NCI-H1105 (cell line): ENCODE results near the gene PRRT4.

ENCODE experiments used
- DNase-seq: peaks from one replicate; lab custom pipeline; 2025; lab: John Stamatoyannopoulos, UW

The PRRT4 gene

DNA sequence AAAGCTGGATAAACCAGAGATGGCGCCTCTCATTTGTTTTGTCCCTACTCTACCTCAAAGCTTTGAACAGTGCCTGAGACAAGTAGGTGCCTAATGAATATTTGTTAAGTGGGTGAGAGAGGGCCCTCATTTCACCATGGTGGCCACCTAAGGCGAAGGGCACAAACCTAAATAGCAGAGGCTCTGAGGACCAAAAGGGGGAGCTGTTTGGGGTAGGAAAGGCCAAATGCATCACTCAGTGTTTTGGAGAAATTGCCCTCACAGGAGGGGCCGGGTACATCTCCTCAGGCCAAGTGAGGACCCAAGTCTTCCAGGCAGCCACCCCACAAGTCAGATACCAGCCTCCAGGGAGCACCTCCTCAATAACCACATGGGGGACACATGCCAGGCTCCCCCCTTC, 34.3 kb upstream of the PRRT4 start:
- no peak for DNase-seq

DNA sequence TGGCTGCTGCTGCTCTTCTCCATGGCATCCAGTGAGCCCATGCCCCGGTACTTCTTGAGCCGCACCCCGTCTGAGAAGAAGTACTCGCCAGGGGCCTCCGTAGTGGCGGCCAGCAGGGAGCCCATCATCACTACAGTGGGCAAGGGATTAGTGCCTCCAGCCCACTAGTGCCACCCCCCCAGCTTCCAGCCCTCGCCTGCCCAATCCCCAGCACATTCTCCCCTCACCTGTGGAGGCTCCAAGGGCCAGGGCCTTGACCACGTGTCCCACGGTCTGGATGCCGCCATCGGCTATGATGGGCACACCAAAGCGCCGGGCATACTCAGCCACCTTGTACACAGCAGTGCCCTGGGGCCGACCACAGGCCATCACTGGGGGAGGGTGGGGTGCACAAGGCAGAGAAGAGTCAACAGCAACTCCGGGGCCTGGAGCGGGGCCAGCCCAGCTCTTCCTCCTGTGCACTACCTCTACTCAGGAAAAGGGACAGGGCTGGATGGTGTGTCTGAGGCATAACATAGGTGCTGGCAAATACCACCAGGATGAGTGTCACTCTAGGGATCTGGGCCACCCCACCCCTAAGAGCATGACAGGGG, 33.5 kb upstream of the PRRT4 start:
- no peak for DNase-seq

DNA sequence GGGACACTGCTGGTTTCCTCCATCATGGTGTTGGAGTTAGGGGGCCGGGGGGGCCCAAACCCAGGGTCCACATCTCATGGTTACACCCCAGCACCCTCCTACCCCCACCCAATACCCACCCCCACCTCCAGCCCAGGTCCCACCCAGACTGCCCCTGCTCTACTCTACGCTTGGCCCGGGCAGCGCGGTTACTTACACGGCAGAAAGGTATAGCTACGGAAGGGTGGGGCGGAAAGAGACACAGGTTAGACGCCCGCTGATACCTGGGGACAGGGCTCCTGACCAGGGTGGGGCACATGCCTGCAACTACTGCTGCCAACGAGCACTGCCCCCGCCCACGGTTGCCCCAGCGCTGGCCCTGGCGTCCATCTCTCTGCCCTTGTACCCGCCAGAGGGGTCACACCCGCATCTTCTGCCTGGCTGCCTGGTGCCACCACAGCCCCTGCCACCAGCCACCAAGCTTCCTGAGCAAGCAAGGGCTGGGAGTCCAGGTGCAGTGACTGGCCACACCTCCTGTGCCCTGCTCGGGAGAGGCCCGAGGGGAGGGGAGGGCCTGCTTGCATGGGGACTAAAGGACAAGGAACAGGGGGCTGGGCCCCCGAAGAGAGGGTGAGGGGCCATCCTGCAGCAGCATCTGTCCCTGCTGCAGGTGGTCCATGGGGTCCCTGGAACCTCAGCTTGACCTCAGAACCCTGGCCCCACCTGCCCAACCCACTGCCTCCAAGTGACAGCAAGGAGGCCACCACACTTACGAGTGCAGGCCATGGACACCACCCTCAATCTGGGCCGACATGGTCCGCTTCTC, 32.2 kb upstream of the PRRT4 start:
- no peak for DNase-seq

DNA sequence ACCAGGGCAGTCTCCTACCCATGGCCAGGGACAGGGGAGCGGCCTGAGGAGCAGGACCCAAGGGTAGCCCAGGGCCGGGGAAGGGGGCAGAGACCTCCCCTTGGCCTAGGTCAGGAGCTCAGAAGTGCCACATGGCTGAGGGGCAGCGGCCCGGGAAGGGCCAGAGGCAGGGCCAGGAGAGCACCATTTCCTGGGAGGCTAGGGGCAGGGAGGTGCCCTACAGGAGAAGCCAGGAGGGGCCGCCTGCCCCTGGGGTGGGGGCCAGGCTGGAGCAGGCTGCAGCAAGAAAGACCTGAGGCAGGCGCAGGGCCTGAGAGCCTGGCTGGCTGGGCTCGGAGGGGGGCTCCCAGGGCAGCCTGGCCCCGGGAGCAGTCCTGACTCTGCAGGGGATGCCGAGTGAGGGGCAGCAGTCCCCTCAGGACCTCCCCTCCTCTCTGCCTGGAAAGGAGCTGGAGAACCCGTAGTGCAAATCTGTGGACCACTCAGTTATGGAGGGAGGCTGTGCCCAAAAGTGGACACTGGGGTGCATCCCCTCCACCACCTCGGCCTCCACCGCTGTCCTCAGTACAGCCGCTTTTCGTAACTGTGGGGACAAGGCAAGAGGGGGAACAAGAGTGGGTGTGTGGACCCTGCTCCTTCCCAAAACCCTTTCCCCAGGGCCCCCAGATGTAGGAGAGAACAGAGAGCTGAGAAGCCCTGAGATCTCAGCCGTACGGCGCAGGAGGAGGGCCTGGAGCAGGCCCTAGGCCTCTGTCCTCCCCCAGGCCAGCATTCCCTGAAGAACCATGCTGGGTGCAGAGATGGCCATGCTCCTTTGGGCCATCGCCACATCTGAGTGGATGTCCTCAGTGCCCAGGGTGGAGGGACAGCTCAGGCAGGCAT, 31.2 kb upstream of the PRRT4 start:
- DNase-seq = no peak

DNA sequence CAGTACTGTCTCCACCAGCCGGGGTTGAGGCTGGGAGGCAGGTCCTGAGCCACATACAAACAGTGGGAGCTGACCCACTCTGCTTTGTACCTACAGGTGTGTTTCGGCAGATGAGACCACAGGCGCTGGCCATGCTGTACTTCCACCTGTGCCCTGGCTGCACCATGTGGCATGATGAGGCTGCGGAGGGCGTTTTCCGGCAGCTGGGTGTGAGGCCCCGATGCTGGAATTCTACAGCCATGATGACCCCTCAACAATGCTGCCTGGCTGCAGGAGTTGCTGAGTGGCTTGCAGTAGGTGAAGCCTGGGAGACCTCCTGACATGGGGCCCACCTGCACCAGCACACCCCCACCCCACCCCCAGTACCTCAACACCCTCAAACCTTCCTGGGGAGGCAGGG, 30.3 kb upstream of the PRRT4 start:
- DNase-seq = no peak

DNA sequence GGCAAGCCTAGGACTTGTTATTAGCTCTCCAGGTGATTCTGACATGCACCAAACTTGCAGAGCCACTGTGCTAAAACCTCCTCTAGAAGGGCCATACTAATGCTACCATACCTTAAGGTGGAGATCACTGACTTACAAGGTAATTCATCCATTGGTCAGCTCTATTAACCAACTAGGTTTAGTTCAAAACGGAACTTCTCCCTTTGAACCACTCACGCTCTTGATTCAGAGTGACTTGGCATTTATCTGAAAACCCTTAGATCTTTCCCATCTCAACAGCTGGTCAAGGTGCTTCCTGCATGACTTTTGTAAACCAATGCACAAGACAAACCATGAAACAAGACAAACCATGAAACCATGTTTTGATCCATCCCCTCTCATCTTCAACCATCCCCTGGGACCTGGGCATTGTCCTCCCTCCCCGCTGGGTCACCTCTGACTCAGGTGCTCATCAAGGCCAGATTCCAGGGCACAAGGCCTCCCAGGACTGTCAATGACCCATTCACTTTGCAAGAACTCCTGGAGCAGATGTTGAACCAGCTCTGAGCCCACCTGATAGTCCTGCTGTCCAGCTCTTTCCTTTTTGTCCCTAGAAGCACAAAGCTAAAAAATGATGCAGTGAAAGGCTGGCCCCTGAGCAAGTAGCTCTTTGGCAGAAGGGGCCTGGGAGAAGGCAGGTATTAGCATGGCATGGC, 29.5 kb upstream of the PRRT4 start:
- no peak for DNase-seq

DNA sequence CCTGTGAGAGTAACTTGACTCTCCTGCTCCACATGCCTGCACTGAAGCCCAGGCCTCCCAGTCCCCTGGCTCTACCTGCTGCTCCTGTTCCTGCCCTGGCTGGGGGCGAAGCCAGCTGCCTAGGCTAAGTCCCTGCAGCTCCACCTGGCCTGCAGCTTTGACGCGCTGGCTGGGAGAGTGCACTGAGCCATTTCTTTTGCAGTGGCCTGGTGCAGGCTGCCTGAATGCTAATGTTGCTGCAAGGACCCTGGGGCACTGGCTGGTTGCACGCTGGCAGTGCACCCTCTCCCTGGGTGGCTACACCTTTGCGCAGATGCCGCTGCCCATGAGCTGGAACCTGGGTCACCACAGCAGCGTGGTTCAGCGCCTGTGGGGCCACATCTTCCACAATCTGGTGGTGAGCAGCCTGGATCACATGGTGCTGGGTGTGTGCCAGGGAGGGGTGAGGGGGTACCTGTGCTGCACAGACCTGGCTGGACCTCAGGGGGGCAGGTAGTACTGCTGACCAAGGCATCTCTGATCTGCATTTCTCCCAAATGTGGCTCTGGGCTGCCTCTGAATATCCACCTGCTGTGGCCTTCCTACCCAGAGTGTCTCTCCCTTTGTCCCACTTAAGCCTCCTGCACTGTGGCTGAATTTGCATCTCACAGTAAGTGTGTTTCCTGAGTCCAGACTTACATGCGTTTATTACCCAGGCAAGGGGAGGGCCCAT, 28.3 kb upstream of the PRRT4 start:
- DNase-seq = no peak

DNA sequence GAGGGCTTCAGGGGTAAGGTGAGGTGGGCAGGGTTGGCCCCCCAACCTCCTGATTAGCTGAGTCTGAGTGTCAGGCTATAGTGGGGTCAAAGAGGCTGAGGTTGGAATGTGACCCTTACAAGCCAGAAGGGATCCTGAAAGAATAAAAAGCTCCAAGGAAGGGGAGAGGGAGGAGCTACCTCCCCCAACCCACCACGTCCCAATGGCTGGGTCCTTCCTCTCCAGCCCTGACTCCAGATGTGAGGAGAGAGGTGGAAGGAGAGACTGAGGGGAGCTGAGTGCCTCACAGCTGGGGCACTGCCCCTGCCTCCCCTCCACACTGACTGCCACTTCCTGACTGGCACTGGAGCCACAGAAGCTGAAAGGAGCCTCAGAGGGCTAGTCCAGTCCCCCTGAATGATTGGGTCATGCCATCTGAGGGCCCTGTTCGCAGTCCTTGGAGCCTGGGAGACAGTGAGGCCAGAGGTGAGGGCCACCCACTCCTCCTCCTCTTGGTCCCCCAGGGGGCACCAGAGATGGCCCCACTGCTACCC, 27.7 kb upstream of the PRRT4 start:
- DNase-seq = no peak

DNA sequence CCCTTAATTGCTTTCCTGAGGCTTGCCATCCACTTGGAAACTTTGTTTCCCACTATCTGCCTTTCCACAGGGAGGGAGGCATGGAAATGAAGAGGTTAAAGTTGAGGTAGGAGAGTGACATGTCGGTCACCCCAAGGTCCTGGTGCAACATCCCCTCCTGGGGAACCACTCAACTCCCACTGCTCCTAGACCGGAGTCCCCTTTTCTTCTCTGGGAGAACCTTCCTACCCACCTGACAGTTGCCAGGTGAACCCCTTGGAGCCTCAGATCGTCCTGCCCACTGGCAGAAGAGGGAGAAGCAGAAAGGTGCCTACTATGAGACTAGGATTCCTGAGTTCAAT, 26.6 kb upstream of the PRRT4 start:
- no peak for DNase-seq

DNA sequence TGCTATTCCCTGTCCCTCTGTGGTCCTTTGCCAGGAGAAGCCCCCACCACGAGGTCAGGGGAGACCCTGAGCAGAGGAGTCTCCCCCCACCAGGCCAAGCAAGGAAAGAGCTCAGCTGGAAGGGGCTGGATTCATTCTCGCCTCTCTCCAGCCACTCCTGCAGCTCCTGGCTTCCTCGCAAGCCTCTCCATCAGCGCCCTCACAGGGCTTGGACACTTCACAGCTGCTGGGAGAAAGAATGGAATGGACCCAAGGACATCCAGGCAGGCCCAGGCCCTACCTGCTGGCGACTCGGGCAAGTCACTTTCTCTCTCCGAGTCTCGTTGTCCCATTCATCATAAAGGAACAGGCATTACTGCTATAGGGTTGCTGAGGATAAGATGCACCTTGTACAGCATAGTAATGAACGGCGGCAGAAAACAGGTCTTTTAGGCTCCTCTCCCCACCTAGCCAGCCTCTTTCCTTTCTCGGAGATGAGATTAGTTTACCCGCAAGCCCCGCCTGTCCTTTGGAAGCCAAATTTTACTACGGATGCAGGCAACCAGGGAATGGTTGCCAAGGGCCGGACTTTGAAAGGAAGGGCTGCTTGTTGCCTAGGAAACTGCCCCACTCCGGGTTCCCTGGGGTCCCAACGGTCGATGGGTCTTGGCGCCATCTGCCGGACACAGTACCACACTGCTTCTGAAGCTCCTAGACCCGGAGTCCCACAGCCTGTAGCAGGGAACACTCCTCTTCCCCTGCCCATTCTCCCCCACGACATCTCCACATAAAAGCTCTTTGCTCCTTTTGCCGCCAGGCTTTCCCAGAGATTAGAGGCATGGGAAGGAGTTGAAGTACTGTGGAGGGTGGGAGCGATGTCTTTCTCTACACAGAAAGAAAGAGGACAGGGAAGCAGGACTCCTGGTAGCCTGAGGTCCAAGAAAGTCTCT, 26.0 kb upstream of the PRRT4 start:
- DNase-seq = peak; percentile 55

DNA sequence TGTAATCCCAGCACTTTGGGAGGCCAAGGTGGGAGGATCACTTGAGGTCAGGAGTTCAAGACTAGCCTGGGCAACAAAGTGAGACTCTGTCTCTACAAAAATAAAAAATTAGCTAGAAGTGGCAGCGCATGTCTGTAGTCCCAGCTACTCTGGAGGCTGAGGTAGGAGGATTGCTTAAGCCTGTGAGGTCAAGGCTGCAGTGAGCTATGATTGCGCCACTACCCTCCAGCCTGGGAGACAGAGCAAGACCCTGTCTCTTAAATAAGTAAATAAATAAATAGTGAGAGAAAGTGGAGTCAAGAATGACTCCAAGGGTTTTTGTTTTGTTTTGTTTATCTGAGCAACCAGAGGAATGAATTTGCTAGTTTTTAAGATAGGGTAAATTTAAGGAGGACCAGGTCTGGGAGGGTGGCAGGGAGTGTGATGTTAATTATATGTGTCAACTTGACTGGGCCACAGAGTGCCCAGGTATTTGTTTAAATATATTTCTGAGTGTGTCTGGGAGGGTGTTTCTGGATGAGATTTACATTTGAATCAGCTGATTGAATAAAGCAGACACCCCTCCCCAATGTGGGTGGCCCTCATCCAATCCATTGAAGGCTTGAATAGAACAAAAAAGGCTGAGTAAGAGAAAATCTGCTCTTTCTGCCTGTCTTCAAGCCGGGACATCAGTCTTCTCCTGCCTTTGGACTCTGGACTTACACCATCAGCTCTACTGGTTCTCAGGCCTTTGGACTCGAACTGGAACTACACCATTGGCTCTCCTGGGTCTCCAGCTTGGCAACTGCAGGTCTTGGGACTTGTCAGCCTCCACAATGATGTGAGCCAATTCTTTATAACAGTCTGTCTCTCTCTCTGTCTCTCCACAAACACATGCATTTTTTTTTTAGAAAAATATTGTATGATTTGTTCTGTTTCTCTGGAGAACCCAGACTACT, 24.8 kb upstream of the PRRT4 start:
- no peak for DNase-seq

DNA sequence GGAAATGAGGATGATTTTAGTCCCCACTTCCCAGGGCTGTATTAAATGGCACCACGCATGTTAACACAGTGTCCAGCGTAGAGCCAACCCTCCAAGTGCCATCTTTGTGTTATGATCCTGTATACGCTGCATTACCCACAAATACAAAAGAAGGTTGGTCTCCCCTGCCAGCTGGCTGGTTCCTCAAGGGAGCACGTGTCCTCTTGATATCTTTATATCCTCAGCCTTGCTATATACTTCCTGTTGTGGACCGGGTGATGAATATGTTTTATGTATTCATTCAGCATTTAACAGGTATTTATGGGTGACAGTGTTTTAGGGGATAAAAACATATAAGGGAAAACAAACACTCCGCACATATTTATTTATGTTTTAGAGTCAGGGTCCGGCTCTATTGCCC, 23.2 kb upstream of the PRRT4 start:
- no peak for DNase-seq

DNA sequence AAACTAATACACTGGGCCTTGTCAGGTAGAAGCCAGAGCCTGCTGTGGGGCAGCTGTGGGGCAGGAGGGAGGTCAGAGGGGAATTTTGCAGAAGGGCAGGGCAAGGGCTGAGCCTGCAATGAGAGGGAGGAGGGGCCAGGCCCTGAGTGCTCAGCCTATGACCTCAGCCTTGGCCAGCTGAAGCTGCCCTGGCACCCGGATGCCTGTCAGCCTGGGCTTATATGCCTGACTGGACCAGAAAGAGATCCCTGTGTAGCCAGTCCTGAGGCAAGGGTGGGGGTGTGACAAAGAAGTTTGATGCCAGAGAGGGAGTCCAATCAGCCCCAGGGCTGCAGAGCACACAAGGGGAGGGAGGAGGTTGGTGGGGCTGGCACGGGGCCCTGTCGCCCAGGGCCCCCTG, 22.3 kb upstream of the PRRT4 start:
- no peak for DNase-seq

DNA sequence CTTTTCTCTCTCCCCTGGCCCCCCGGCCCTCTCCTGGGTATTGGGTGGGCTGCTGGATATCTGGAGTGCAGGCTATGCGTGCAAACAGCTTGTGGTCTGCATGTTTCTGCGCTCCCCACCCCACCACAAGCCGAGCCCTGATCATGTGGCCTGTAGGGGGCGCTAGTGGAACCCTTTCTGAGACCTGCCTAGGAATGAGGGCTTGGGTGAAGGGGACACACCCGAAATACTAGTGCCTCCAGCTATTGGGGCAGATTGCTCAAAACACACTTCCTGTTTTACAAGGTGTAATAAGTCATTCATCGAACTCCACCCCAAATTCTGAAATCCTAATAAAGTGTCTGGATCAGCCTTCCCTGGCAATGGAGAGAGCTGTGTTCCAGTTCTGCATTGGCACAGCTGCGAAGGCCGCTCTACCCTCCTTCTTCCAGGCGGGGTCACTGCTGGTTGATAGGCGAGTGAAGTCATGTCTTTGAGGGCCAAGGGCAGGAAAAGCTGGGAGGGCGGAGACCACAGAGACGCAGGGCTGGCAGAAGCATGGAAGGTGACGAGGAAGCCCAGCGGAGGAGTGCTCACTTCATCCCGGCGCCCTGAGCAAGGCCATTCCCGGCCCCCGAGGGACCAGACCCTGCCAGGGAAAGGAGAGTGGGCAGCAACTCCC, 19.8 kb upstream of the PRRT4 start:
- DNase-seq = no peak

DNA sequence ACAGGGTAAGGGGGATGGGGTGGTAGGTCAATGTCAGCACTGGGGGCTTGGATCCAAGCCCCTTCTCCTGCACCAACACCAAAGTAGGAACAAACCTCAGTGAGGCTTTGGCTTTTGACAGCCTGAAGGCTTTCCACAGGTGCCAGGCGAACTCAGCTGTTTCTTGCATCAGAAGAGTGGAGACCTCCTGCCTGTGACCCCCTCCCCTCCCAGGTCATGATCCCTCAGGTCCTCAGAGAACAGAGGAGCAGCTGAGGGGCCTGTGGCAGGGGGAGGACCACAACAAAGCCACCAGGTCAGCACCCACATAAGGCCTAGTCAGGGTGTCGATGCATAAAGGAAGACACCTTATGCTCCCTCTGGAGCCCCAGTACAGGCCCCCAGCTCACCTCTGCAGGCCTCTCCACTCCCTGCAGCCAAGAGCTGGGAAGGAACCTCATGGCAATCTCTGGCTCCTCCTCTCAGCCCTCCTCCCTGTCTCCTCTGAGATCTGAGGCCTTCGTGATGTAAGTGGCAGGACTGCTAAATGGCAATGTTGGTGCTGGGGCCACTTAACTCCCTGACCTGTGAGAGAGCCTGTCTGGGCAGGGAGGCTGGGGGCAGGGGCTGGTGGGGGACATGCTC, 19.1 kb upstream of the PRRT4 start:
- no peak for DNase-seq

DNA sequence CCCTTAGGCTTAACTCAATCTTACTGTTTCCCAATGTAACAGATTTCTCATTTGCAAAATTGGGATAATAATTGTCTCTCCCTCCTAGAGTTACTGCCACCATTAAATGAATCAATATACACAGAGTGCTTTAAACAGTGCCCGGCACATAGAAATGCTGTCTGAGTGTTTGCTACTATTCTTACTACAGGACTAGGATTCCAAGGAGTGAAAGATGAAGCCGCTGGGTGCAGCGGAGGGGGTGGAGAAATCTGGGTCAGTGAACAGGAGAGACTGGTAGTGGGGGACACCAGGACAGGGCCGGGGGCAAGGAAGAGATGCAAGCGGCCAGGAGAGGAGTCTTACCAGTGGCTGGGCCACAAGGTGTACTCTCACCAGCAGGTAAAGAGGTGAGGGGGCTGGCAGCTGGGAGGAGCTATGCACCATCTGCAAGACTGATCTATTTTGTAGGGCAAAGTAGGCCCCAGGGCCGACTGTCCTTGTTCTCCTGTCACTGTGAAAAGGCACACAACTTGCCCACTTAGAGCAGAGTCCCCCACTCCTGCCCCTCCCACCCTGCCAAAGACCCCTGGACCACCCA, 18.5 kb upstream of the PRRT4 start:
- no peak for DNase-seq

DNA sequence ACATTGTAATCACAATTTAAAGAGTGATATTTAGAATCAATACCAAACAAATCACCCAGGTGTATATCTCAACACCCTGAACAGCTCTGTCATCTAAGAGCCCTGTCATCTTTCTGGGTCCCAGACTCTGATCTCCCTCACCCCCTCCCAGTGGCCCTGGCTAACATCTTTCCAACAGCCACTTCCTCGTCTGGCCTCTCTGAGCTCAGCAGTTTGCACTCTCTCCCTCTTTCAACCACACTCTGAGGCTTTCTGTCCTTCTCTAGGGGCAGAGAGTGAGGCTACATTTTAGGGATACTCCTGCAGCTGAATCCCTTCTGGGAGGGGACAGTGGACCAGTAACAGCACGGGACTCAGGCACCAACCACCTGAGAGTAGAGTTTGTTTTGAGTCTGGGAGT, 17.1 kb upstream of the PRRT4 start:
- no peak for DNase-seq

DNA sequence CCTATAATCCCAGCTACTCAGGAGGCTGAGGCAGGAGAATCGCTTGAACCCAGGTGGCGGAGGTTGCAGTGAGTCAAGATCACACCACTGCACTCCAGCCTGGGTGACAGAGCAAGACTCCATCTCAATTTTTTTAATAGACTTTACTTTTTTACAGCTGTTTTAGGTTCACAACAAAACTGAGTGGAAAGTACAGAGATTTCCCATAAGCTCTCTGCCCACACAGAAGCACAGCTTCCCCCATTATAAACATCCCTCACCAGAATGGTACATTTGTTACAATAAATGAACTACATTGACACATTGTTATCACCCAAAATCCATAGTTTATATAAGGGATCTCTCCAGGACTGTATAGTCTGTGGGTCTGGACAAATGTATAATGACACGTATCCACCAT, 14.6 kb upstream of the PRRT4 start:
- no peak for DNase-seq
